ENCODE measurements around the gene TIGD3. TPM values are rescaled to one million over a fixed set of nuclear protein-coding genes. Genes with fewer than 3 reads are reported as not detected.

TIGD3 gene
- total and polyA plus RNA-seq, 9 of the 15 experiments (the other 6 are each of a cell fraction or from before 2014, with no cell fraction given) = 0.06 to 1.3 (median 0.56) TPM

GRCh38 chr11:65382033-65382803 is 27.7 kb downstream of the TIGD3 start, which contains the start of gene SLC25A45 (continued):
- TF ChIP-seq ZNF518B (CRISPR knock-in tag; IDR thresholded peaks at IDR 0.05) (no peak), EGR1 (conservative IDR thresholded peaks at IDR 0.05) (peak; percentile 84), CBFA2T2 (conservative IDR thresholded peaks at IDR 0.05) (0 out of 2 replicates have a peak, but pooled peaks have one; percentile 15), SMAD4 (CRISPR knock-in tag; conservative IDR thresholded peaks at IDR 0.05) (peak; percentile 87; the same call in 1 of the 2 replicates), SLC30A9 (CRISPR knock-in tag; IDR thresholded peaks at IDR 0.05) (no peak), JUND (IDR thresholded peaks at IDR 0.05; ENCODE audit: borderline replicate concordance, low read depth, low read length) (peak; percentile 100), JUND (tag; IDR thresholded peaks at IDR 0.05; ENCODE audit: borderline replicate concordance, low read depth, low read length) (peak; percentile 99; the same call in 2 of the 3 replicates), ZZZ3 (IDR thresholded peaks at IDR 0.05) (no peak), ERF (CRISPR knock-in tag; IDR thresholded peaks at IDR 0.05) (0 out of 2 replicates have a peak, but pooled peaks have one; percentile 66), HIVEP1 (CRISPR knock-in tag; IDR thresholded peaks at IDR 0.05) (peak; percentile 80), MXI1 (IDR thresholded peaks at IDR 0.05; ENCODE audit: low read depth, low read length) (no peak), PHB (CRISPR knock-in tag; IDR thresholded peaks at IDR 0.05) (no peak), NFE2 (IDR thresholded peaks at IDR 0.05; ENCODE audit: low read depth) (peak; percentile 69), NCOA6 (IDR thresholded peaks at IDR 0.05) (no peak), MAFK (IDR thresholded peaks at IDR 0.05; ENCODE audit: low read length) (no peak), SREBF2 (CRISPR knock-in tag; IDR thresholded peaks at IDR 0.05) (0 out of 2 replicates have a peak, but pooled peaks have one; percentile 29), ZNF282 (CRISPR knock-in tag; IDR thresholded peaks at IDR 0.05) (no peak), ATF7 (IDR thresholded peaks at IDR 0.05) (peak; percentile 92)
- TF ChIP-seq, protein P1, sequence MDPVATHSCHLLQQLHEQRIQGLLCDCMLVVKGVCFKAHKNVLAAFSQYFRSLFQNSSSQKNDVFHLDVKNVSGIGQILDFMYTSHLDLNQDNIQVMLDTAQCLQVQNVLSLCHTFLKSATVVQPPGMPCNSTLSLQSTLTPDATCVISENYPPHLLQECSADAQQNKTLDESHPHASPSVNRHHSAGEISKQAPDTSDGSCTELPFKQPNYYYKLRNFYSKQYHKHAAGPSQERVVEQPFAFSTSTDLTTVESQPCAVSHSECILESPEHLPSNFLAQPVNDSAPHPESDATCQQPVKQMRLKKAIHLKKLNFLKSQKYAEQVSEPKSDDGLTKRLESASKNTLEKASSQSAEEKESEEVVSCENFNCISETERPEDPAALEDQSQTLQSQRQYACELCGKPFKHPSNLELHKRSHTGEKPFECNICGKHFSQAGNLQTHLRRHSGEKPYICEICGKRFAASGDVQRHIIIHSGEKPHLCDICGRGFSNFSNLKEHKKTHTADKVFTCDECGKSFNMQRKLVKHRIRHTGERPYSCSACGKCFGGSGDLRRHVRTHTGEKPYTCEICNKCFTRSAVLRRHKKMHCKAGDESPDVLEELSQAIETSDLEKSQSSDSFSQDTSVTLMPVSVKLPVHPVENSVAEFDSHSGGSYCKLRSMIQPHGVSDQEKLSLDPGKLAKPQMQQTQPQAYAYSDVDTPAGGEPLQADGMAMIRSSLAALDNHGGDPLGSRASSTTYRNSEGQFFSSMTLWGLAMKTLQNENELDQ (CRISPR knock-in tag; IDR thresholded peaks at IDR 0.05; ENCODE audit: borderline replicate concordance) = no peak
- TF ChIP-seq, protein P2, sequence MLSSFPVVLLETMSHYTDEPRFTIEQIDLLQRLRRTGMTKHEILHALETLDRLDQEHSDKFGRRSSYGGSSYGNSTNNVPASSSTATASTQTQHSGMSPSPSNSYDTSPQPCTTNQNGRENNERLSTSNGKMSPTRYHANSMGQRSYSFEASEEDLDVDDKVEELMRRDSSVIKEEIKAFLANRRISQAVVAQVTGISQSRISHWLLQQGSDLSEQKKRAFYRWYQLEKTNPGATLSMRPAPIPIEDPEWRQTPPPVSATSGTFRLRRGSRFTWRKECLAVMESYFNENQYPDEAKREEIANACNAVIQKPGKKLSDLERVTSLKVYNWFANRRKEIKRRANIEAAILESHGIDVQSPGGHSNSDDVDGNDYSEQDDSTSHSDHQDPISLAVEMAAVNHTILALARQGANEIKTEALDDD (IDR thresholded peaks at IDR 0.05) = peak; percentile 43; the same call in 1 of the 2 replicates
- TF ChIP-seq, protein P3, sequence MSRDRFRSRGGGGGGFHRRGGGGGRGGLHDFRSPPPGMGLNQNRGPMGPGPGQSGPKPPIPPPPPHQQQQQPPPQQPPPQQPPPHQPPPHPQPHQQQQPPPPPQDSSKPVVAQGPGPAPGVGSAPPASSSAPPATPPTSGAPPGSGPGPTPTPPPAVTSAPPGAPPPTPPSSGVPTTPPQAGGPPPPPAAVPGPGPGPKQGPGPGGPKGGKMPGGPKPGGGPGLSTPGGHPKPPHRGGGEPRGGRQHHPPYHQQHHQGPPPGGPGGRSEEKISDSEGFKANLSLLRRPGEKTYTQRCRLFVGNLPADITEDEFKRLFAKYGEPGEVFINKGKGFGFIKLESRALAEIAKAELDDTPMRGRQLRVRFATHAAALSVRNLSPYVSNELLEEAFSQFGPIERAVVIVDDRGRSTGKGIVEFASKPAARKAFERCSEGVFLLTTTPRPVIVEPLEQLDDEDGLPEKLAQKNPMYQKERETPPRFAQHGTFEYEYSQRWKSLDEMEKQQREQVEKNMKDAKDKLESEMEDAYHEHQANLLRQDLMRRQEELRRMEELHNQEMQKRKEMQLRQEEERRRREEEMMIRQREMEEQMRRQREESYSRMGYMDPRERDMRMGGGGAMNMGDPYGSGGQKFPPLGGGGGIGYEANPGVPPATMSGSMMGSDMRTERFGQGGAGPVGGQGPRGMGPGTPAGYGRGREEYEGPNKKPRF (IDR thresholded peaks at IDR 0.05; ENCODE audit: low read depth, low read length) = no peak
